ENCODE results near the gene GBGT1. TPM values are rescaled to one million over a fixed set of nuclear protein-coding genes. Genes with fewer than 3 reads are reported as not detected.
A peak's percentile ranks its signal among the peaks of the same experiment; 100 is the strongest.

The GBGT1 gene
- total RNA-seq, 1 donor from 2014 or later, result 1.3 TPM

DNA sequence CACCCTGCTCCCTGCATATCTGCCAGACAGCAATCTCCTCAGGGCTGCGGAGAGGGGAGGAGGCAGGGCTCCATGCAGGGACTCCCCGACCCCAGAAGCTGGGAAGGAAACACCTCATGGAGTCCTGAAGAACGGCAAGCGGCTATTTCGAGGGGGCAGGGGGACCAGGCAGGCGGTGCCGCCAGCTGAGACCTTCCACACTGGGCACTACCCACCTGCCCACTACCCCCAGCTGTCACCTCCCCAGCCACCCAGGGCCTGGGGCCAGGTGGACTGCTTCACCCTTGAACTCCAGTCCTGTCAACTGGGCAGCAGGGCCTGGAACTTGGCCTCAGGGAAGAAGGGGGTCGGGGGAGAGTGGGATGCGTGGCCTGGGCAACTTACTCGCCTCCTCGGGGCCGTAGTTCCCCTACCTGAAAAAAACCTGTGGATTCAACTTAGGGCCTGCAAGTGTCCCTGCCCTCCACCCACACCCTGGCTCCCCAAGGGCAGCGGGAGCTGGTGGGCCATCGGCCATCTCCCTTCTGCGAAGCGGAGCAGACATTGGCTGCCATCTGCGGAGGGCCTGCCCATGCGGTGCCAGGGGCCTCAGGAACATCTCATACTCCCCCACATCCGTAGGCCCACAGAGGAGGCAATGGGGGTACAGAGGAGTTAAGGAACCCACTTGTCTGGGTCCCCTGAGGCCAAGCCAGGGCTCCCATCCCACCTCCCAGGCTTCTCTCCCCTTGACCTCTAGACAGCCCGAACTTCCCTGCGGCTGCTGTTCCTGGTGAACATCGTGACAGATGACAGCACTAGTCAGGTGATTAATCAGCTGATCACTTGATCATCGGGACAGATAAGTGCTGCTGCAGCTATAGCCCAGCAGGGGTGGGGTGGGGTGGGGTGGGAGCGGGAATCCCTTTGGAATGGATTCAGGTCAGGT lies 24.2 kb downstream of the GBGT1 start:
- peaks cover 2% of the 10 kb centered on the region for H3K27me3 Mint-ChIP-seq (ENCODE audit: unreplicated experiment)
- peaks cover 5% of the 10 kb centered on the region for H3K36me3 Mint-ChIP-seq (ENCODE audit: unreplicated experiment)
- H3K4me3 Mint-ChIP-seq (ENCODE audit: unreplicated experiment), result no peak overlapping the region
- peak; percentile 11 for DNase-seq
- no peak for TF ChIP-seq CTCF (IDR thresholded peaks at IDR 0.05; ENCODE audit: partially characterized antibody, unreplicated experiment)
- peaks cover 10% of the 10 kb centered on the region for H3K4me1 Mint-ChIP-seq (ENCODE audit: low read depth, unreplicated experiment)
- H3K9me3 Mint-ChIP-seq (ENCODE audit: unreplicated experiment), result peaks cover 10% of the 10 kb centered on the region
- H3K27ac Mint-ChIP-seq (ENCODE audit: unreplicated experiment), result no peak overlapping the region

- Mint-ChIP-seq H3K27me3 (ENCODE audit: unreplicated experiment) (peaks cover 7% of the 10 kb centered on the region), H3K9me3 (ENCODE audit: unreplicated experiment) (peaks cover 7% of the 10 kb centered on the region), H3K36me3 (ENCODE audit: unreplicated experiment) (peaks cover 5% of the 10 kb centered on the region), H3K27ac (ENCODE audit: unreplicated experiment) (no peak overlapping the region), H3K4me3 (ENCODE audit: unreplicated experiment) (no peak overlapping the region), H3K4me1 (ENCODE audit: low read depth, unreplicated experiment) (peaks cover 18% of the 10 kb centered on the region)
- no peak for TF ChIP-seq CTCF (IDR thresholded peaks at IDR 0.05; ENCODE audit: partially characterized antibody, unreplicated experiment)
- DNase-seq, result peak; percentile 11
Observed at GRCh38 chr9:133137451-133138231, 26.1 kb downstream of the GBGT1 start.

DNA sequence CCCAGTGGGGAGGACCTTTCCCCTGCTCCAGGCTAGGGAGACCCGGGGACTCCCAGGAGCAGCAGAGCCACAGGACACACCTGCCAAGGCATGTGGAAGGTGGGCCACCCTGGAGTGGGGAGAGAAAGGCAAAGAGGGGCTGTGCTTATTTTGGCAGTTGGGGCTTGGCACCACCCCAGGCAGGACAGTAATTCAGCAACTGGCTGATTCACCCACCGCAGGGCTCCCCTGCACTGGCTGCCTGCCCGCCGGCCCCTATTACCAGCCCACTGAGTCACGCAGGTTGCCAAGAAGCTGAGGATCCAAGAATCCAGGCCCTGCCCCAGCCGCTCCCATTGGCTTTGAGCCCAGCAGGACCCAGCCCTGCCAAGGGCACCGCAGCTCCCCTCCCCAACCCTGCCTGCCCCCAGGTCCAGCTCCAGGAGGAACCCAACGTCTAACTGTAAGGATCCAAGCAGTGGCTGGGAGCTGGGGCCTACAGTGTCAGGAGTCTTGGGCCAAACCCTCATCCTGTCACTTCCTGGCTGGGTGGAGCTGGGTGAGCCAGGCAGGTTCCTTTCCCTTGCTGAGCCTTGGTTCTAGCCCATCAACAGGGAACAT lies 28.5 kb downstream of the GBGT1 start:
- Mint-ChIP-seq H3K9me3 (ENCODE audit: unreplicated experiment) (peaks cover 17% of the 10 kb centered on the region), H3K27ac (ENCODE audit: unreplicated experiment) (peak overlapping the region; percentile 97), H3K4me3 (ENCODE audit: unreplicated experiment) (no peak overlapping the region), H3K4me1 (ENCODE audit: low read depth, unreplicated experiment) (peaks cover 36% of the 10 kb centered on the region), H3K27me3 (ENCODE audit: unreplicated experiment) (peaks cover 7% of the 10 kb centered on the region), H3K36me3 (ENCODE audit: unreplicated experiment) (peaks cover 7% of the 10 kb centered on the region)
- DNase-seq, result peak; percentile 10
- no peak for TF ChIP-seq CTCF (IDR thresholded peaks at IDR 0.05; ENCODE audit: partially characterized antibody, unreplicated experiment)

DNA sequence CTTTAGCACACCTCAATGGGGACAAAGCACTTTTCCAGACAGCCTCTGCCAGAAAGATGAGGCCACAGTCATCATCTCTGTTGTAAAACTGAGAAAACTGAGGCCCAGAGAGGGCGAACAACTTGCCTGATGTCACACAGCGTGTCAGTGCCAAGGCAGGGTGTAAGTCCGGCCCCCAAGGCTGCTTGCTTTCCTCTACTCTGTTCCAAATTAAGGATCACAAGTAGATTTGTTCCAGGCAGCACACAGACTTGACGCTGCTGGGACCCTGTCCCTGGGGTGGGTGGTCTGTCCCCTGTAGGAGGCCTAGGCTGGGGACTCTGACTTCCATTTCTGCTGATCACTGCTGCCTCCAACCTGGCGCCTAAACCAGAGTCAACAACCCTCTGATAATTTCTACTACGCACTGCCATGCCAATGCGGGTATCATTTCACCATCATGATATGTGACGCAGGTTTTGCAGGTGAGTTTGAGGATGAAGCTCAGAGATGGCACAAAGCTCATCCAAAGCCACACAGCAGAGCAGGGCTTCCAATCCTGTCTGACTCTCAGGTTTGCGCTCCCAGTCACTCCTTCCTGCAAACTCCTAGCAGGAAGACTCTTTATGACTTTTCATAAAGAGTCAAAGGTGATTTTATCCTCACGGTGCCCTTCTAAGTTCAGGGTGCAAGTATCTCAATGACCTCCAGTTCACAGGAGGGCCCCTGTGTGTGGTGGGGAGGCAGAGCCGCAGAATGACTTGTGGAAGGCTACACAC lies 29.1 kb downstream of the GBGT1 start:
- peak overlapping the region; percentile 97 for H3K27ac Mint-ChIP-seq (ENCODE audit: unreplicated experiment)
- peaks cover 9% of the 10 kb centered on the region for H3K27me3 Mint-ChIP-seq (ENCODE audit: unreplicated experiment)
- no peak for TF ChIP-seq CTCF (IDR thresholded peaks at IDR 0.05; ENCODE audit: partially characterized antibody, unreplicated experiment)
- peaks cover 7% of the 10 kb centered on the region for H3K36me3 Mint-ChIP-seq (ENCODE audit: unreplicated experiment)
- H3K4me1 Mint-ChIP-seq (ENCODE audit: low read depth, unreplicated experiment), result peaks cover 38% of the 10 kb centered on the region
- no peak for DNase-seq
- peak overlapping the region; percentile 69 for H3K4me3 Mint-ChIP-seq (ENCODE audit: unreplicated experiment)
- H3K9me3 Mint-ChIP-seq (ENCODE audit: unreplicated experiment), result peaks cover 17% of the 10 kb centered on the region

Measured in glutamatergic neuron (in vitro differentiated cells).